SW 1271 (cell line): ENCODE data around the gene HSPB1.
"Not testable (repeated sequence)": the region's sequence is repeated elsewhere in the genome, so short reads cannot be mapped to it uniquely, and the experiment has no call there.

Experiments
- DNase-seq, 2 experiments: peaks; one replicate each; lab custom pipeline; 2025; lab: John Stamatoyannopoulos, UW

HSPB1 gene

DNA sequence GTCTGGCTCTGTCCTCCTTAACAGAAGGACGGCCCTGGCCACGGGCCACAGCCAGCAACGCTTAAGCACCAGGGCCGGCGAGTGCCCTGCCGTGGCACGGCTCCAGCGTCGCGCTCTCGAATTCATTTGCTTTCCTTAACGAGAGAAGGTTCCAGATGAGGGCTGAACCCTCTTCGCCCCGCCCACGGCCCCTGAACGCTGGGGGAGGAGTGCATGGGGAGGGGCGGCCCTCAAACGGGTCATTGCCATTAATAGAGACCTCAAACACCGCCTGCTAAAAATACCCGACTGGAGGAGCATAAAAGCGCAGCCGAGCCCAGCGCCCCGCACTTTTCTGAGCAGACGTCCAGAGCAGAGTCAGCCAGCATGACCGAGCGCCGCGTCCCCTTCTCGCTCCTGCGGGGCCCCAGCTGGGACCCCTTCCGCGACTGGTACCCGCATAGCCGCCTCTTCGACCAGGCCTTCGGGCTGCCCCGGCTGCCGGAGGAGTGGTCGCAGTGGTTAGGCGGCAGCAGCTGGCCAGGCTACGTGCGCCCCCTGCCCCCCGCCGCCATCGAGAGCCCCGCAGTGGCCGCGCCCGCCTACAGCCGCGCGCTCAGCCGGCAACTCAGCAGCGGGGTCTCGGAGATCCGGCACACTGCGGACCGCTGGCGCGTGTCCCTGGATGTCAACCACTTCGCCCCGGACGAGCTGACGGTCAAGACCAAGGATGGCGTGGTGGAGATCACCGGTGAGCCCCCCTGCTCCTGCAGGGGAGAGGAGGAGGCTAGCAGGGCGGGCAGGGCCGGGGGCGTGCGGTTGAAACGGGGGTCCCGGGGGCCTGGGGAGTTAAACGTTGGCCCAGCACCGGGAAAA is at the start of gene HSPB1:
Gene HSPB1, plus strand, starts transcription at position 327 of the 855 bp plus-strand sequence. Its CDS starts 40 bp downstream, at position 367.
- DNase-seq, result peak; percentile 80 to 87

DNA sequence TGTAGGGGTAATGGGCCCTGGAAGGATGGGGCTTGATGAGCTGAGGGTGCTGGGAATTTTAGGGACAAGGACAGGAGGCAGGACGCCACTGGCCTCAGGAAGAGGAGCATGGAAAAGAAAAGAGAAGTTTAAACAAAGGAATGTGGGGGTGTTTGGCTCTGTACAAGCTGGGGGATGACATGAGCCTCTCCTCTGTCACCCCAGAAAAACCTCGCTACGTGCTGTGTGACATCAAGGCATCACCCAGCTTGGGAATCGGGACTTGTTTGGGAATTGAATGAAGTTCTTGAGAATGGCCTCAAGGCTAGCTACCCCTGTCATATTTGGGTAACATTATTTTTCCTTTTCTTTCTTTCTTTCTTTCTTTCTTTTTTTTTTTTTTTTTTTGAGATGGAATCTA is 47.7 kb upstream of the HSPB1 start:
- DNase-seq, result no peak

DNA sequence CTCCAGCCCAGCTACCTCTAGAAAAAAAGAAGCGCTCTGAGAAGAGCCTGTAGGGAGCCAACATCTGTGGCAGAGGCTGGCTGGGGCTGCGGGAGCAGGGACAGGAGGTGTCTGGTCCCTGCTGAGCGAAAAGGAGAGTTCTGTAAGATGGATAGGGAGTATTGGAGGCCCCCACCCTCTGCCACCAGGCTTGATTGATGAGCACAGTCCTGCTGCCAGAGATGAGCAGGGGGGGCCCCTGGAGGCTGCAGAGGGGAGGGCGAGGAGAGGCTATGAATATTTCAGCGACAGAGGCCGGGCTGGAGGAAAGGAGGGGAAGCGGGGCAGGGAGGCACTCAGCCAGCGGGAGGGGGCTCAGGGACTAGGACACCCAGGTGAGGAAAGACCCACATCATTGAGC is 44.5 kb upstream of the HSPB1 start:
- no peak for DNase-seq

DNA sequence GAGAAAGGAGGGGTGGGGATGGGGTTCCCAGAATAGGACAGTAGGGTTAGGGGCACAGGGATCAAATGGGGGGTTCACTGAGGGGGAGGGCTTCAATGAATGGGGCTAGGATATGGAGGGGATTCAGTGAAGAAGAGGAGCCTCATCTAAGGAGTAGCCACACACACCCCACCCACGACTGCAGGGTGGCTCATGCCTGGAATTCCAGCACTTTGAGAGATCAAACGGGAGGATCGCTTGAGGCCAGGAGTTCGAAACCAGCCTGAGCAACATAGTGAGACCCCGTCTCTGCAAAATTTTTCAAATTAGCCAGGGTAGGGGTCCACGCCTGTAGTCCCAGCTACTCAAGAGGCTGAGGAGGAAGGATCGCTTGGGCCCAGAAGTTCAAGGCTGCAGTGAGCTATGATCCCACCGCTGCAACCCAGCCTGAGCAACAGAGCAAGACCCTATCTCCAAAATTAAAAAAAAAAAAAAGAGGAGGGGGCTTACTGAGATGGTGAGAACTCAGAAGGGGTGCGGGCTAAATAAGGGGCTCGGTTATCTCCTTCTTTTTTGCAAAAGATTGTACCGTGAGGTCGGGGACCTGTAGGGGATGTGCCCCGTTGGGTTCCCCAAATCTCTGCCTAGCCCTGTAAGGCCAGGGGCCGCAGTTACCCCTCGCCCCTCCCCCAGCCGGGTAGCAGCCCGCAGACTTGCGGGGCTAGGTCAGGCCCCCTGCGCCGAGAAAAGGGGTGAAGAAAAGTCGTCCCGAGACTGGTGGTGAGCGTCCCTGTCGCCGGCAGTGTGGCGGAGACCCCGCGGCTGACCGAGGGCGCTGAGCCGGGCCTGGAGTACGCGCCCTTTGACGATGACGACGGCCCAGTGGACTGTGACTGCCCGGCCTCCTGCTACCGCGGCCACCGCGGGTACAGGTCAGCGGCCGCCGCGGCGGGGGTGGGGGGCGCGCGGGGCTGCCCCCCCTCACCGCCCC is 43.1 kb upstream of the HSPB1 start:
- DNase-seq, result no peak

DNA sequence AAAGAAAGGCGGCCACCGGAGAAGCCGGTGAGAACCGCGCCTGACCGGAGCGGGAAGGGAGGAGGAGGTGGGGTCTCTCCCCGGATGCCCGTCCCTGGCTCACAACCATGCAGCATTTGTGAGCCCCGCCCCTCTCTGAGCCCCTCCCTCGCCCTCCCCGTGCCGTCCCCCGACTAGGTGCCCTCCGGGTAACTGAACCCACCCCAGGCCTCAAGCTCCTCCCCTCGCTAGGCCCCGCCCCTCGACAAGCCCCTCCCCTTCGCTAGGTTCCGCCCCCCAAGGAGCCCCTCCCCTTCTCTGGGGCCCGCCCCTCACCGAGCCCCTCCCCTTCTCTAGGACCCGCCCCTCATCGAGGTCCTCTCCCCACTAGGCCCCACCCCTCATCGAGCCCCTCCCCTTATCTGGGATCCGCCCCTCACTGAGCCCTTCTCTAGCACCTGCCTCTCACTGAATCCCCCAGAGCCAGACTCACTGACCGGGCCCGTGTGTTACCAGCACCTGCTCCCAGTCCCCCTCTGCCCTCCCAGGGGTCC is 42.2 kb upstream of the HSPB1 start:
- no peak for DNase-seq

DNA sequence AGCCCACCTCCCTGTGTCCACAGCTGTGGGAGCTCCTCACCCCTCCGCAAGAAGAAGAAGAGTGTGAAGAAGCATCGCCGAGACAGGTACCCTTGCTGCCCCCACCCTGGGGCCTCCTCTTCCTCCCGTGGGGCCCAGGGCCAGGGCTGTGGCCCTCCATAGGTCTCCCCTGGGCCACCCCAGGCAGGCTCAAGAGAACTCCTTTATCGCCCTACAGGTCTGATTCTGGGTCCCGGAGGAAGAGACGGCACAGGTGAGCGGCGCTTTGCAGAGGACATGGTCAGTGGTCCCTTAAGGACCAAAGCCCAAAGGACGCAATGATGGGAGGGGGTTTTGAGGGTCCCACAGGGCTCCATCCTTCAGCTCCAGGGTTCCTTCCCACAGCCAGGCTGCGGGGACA is 41.1 kb upstream of the HSPB1 start:
- DNase-seq, result no peak

DNA sequence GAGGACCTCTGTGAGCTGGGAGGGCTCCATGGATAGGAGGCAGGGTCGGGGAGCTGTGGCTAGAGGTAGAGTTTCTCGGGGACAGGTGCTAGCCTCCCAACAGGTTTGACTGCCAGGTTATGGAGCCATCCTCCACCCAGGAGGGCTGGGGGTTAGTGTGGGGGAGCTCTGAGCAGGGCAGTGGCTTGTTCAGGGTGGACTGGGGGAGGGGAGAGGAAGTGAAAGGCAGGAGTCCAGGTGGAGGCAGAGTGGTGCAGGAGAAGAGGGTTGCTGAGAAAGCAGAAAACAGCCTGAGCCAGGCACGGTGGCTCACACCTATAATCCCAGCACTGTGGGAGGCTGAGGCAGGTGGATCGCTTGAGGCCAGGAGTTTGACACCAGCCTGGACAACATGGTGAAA is 40.5 kb upstream of the HSPB1 start:
- no peak for DNase-seq

DNA sequence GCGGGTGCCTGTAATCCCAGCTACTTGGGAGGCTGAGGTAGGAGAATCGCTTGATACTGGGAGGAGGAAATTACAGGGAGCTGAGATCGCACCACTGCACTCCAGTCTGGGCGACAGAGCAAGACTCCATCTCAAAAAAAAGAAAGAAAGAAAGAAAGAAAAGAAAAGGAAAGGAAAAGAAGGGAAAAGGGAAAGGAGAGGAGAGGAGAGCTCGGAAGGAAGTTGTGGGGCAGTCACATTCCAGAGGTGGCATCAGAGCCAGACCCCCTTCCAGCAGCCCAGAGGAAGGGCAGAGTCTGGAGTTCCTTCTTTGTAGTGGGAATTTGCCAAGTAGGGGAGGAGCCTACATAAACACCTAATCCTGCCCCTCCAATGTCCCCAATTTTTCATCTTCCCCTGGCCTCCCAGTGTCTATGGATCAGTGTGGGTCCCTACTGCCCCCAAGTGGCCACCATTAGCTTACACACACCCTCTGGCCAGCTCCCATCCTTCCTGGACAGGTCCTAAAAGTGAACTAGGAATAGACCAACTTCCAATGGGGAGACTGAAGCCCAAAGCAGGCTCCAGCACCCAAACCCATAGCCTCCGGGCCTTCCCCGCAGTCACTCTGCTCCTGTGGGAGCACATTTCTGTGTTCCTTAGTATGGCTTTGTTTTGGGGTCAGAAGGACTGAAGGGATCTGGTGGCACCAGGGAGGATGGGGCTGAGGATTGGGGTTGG is 39.6 kb upstream of the HSPB1 start:
- DNase-seq, result peak; percentile 62 to 67

DNA sequence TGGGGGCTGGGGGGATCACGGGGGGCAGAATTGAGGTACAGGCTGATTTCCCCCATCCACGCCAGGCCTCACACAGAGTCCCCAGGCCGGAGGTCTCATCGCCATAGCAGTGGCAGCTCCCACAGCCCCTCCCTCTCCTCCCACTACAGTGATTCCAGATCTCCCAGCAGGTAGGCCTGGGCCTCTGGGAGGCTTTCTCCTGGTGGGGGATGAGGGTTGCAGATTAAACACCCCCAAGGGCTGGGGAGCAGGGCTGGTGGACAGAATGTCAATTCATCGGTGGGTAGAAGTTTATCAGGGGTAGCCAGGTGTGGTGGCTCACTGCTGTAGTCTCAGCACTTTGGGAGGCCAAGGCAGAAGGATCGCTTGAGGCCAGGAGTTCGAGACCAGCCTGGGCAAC is 37.2 kb upstream of the HSPB1 start:
- DNase-seq, result no peak

DNA sequence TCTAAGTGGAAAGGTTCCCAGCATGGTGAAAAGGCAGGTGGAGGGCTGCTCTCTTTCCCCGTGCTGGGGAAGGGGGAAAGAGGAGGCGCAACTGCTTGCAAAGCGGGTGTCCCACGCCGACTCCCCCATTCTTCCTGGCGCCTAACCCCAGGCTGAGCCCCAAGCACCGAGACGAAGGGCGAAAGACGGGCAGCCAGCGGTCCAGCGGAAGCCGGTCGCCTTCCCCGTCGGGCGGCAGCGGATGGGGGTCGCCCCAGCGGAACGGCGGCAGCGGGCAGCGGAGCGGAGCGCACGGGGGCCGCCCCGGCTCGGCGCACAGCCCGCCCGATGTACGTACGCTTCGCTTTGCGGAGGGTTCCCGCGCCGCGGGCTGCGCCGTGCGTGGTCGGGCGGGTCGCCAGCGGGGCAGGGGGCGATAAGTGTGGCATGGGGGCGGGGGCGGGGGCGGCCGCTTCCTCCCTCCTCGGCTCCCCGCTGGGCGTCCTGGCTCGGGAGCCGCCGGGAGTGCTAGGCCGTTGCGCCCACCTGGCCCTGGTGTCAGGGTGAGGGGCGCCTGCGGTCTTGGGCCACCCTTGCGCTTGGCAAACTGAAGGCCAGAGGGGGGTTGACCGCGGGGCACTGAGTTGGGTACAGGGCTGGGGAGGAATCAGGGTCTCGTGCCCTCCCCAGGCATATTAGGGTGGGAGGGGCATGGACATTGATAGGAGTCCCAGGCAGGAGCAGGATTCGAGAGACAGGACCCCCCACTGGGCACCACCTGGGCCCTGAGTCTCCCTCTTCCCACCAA is 35.2 kb upstream of the HSPB1 start:
- DNase-seq, result no peak

DNA sequence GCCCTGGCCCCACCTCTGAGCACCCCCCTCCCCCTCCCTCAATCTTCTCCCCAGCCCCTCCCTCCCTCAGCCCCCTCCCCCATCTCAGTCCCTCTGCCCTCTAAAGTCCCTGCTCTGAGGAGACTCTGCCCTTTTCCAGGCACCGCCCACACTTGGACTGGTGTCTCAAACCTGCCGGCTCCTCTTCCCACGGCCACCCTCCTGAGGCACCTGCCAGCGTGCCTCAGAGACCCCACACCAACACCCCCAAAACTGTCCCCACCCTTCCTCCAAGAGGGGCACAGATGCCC is 34.6 kb upstream of the HSPB1 start:
- no peak for DNase-seq

DNA sequence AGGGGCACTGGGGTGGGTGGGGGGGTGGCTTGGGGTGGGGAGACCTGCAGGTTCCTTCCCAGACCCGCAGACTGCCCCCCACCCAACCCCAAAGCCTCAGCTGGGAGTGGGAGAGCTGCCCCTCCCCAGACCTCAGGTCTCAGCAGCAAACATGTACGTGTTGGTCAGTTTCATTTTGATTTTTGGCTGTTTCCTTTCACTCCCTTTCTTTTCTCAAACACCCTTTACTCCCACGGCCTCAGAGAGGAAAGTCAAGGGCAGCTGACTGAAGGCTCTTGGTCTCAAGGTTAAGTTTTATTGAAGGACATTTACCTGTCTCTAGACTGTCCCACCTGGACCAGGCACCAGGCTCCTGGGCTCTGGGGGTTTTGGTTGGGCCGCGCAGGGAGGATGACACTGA is 34.1 kb upstream of the HSPB1 start:
- no peak for DNase-seq

DNA sequence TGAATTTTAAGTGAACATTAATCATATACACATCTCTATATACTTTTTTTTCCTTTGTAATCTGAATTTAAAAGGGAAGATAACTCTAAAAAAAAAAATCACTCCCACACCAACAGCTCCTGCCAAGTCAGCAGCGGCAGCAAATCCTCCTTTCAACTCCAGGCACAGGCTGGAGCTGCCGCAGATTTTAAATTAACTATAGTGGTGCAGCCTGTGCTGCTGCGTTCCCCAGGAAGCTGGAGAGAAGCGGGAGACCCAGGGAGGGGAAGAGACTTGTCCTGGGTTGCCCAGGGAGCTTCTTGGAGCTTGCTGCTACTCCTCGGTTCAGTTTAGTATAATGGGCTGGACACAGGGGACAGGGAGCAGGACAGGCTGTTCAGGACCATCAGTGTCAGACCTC is 32.6 kb upstream of the HSPB1 start:
- no peak for DNase-seq

DNA sequence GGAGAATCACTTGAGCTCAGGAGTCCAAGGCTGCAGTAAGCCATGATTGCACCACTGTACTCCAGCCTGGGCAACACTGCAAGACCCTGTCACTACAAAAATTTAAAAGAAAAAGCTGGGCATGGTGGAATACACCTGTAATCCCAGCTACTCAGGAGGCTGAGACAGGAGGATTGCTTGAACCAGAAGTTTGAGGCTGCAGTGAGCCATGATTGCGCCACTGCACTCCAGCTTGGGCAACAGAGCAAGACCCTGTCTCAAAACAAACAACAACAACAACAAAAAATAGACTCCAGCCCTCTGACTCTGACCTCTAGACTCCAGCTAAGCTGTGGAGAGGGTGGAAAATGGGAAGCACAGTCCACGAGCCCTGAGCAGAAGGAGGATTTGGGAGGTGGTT is 31.1 kb upstream of the HSPB1 start:
- DNase-seq, result not testable (repeated sequence)

DNA sequence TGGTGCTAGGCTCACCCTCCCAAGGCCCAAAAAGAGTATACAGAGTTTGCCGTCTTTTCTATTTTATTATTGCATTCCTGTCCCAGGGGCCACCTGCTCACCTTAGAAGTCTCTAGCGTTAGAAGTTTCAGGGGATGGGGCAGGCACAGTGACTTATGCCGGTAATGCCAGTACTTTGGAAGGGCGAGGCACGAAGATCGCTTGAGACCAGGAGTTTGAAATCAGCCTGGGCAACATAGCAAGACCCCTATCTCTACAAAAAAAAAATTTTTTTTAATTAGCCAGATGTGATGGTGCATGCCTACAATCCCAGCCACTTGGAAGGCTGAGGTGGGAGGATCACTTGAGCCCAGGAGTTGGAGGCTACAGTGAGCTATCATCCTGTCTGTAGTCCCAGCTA is 30.3 kb upstream of the HSPB1 start:
- DNase-seq, result no peak

DNA sequence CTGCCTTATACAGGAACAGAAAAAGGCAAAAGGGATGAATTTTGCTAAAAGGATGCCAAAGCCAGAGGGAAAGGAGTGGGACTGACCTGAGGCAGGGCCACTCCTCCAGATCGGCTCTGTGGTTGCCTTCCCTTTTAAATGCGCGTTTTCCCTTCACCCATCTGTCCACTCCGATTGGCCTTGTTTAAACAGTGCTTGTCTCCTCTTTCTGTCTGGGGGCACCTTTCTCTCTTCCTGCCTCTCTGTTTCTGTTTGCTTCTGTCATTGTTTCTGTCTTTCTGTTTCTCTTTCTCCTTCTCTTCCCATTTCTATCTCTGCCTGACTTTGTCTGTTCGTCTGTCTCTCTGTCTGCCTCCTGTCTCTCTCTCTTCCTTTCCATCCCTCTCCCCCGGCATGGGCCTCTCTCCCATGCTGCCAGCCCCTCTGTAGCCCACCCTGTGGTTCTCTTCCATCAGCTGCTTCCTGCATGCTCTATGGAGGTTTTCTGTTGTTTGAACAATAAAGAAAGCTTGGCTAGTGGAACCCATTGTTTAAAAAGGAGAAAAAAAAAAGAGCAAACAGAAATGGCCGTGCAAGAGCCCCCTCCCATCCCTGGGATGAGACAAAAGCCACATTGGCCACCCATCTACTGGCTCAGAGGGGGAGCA is 29.5 kb upstream of the HSPB1 start:
- DNase-seq, result no peak

DNA sequence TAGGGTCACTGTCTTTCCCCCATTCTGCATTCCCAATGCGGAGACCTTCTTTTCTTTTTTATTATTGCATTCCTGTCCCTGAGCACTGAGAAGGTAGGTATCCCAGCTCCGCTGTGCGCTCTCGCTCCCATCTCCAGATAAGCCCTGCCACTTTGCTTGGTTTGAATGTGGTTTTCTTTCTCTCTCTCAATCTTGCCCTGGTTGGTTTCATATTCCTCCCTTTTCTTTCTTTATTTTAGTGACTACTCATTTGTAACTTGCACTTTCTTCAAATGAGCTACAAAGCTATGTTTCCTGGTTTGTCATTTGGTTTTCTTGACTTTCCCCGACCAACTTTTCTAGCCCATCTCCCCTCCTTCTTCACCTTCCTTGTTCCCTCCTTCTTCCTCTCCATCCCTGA is 29.0 kb upstream of the HSPB1 start:
- no peak for DNase-seq

DNA sequence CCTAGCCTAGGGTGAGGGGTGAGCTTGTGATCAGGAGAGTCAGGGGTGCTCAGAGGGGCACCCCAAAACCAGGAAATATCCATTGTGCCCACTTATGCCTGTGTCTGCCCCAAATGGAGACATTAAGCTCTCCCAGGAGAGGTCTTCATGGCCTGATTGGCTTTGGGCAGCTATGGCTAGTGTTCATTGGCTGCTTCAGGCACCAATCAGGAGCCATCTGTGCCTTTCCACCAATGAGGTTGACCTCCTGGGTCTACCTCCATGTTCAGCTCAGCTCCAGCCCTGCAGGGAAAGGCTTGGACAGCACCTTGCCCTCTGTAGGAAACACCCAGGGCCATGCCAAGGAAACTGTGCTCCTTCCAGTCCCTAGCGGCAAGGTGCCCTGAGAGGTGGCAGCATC is 23.9 kb upstream of the HSPB1 start:
- no peak for DNase-seq

DNA sequence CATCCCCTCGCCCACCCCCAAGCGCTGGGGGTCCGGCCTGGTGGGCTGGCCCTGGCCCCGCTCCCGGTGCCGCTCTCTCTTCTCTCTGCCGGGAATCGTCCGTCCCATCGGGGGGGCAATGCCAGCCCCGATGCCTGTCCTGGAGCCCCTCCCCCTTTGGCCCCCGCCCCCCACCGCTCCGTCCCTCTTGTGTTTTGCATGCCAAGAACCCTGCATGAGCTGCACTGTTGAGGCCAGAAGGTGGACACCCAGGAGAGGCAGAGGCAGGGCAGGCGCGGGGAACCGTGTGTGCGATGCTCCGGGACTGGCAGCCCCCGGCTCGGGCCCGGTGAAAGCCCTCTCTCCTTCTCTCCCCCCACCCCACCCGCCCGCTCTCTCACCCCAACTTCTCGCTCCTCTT is 22.1 kb upstream of the HSPB1 start:
- no peak for DNase-seq

DNA sequence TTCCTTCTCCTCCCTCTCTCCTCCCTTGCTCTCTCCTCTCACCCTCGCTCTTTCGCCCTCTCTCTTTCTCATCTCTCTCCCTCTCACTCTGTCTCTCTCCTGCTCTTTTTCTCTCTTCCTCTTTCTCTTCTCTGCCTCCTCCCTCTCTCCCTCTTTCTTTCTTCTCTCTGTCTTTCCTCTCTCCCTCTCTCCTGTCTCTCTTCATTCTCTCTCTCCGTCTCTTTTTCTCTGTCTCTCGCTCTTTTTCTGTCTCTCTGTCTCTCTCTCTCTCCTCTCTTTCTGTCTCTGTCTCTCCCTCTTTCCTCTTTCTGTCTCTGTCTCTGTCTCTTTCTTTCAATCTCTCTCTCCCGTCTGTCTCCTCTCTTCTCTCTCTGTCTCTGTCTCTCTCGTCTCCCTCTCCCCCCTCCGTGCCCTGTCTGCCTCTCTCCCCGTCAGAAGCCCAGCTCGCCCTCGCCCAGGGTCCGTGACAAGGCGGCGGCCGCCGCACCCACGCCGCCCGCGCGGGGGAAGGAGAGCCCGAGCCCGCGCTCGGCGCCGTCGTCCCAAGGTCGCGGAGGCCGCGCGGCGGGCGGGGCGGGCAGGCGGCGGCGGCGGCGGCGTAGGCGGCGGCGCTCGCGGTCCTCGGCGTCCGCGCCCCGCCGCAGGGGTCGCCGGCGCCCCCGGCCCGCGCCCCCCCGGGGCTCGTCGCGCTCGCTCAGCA is 21.3 kb upstream of the HSPB1 start:
- DNase-seq, result no peak
